Suprapubic skin (tissue), 4 donors: Measurements from ENCODE around the gene GSG1L.

ENCODE experiments used
- EP300 ChIP-seq: sonication (generic); formaldehyde crosslinking; IDR thresholded peaks from one replicate; pipeline ENCODE4 v1.6.1; 2017; ENCODE audit warnings: antibody characterized with exemption
- POLR2A ChIP-seq, 2 donors: fragments of 450-650 bp; IDR thresholded peaks; one replicate each; pipeline ENCODE4 v1.6.1; 2017; ENCODE audit warnings: antibody characterized with exemption in 2 of 2, mild to moderate bottlenecking in 2 of 2, moderate library complexity in 2 of 2
- POLR2AphosphoS5 ChIP-seq, 3 donors: sonication (generic); formaldehyde crosslinking; IDR thresholded peaks; one replicate each; pipeline ENCODE4 v1.6.1; 2017; ENCODE audit warnings: antibody characterized with exemption in 3 of 3
- TF ChIP-seq, protein P1 (sequence below), 2 donors: fragments of 200-600 bp in 1 of 2; fragments of 450-650 bp in 1 of 2; sonication (generic) in 1 of 2; IDR thresholded peaks; one replicate each; pipeline ENCODE4 v1.5.1; 2016 to 2019; ENCODE audit warnings: antibody characterized with exemption in 2 of 2, mild to moderate bottlenecking in 1 of 2, moderate library complexity in 1 of 2

DNA sequence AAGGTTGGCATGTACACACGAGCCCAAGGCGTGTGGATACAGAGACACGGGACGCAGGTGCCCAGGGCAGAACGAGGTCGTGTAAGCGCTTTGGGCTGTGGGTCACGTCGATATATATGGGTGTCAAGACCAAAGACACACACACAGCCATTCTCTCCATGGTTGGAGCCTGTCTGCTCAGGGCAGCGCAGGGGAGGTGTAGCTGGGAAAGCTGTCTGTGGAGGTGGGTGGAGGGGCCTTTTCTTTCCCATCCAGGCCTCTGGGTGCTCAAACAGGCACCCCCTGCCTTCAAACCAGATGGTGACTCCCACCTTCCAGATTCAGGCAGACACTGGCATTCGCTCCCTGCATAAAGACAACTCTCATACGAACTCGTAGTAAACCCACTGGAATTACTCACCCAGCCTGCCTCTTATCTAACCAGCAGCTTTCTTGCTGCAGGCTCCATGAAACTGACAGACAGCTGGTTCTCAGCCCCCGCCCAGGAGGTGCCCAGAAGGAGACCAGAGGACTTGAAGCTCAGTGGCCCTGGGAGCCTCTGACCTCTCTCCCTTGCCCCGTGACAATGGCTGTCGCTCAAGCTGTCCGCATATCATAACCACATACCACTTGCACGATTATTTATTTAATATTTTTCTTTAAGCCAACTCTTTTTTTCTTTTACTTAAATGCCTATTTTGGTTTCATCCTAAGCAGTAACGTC, 276.4 kb downstream of the GSG1L start:
- TF ChIP-seq, protein P1, sequence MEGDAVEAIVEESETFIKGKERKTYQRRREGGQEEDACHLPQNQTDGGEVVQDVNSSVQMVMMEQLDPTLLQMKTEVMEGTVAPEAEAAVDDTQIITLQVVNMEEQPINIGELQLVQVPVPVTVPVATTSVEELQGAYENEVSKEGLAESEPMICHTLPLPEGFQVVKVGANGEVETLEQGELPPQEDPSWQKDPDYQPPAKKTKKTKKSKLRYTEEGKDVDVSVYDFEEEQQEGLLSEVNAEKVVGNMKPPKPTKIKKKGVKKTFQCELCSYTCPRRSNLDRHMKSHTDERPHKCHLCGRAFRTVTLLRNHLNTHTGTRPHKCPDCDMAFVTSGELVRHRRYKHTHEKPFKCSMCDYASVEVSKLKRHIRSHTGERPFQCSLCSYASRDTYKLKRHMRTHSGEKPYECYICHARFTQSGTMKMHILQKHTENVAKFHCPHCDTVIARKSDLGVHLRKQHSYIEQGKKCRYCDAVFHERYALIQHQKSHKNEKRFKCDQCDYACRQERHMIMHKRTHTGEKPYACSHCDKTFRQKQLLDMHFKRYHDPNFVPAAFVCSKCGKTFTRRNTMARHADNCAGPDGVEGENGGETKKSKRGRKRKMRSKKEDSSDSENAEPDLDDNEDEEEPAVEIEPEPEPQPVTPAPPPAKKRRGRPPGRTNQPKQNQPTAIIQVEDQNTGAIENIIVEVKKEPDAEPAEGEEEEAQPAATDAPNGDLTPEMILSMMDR (IDR thresholded peaks at IDR 0.05) = no peak
- TF ChIP-seq POLR2A (IDR thresholded peaks at IDR 0.05) (no peak), EP300 (no peak), POLR2AphosphoS5 (IDR thresholded peaks at IDR 0.05) (no peak)
